ENCODE data around the gene MAEA.

MAEA gene

DNA sequence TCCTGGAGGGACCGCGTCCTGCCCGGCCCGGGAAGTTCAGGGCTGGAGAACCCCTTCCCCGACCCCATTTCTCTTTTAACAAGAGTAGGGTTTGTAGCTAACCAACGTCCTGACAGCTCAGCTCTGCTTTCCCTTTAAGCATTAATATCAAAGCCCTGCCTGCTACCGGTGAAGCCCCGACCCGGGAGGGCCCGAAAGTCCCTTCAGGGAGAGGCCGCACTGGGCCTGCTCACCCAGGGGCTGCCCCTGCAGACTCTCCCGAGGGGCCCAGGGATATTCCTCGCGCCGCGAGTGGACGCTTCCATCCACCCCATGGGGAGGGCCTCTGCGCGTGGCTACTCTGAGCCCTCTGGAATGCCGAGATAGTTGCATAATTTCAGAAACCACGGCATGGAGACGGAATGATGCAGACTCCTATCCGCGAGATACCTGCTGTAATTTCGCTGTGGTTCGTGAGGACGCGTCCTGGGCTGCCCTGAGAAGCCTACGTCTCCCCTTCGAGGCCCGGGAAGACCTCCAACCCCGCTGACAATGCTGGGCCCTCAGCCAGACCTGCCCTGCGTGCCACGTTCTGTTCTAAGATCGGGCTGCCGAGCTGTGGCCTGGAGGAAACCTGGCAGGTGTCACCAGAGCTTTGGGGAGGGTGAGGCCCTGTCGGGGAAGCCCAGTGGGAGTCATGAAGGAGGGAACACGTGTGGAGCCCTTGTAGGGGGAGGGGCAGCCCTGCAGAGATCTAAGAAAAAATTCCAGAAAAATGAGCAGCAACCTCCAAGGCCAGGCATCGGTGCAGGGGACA is 39.8 kb upstream of the MAEA start:
- peak; percentile 52 for DNase-seq (ENCODE audit: low spot score)

DNA sequence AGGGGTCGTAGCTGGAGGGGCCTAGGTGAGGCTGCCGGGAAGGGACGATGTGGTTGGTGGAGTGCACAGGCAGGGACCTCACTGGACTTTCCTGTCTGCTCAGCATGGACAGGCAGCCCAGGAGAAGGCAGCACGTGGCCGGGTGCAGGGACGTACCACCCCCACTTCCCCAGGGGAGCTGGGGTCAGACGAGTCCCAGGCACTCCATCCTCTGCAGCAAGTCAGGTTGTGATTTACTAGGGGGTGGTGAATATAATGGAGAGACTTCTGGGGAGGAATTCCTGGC is 39.2 kb upstream of the MAEA start:
- no peak for DNase-seq (ENCODE audit: low spot score)

DNA sequence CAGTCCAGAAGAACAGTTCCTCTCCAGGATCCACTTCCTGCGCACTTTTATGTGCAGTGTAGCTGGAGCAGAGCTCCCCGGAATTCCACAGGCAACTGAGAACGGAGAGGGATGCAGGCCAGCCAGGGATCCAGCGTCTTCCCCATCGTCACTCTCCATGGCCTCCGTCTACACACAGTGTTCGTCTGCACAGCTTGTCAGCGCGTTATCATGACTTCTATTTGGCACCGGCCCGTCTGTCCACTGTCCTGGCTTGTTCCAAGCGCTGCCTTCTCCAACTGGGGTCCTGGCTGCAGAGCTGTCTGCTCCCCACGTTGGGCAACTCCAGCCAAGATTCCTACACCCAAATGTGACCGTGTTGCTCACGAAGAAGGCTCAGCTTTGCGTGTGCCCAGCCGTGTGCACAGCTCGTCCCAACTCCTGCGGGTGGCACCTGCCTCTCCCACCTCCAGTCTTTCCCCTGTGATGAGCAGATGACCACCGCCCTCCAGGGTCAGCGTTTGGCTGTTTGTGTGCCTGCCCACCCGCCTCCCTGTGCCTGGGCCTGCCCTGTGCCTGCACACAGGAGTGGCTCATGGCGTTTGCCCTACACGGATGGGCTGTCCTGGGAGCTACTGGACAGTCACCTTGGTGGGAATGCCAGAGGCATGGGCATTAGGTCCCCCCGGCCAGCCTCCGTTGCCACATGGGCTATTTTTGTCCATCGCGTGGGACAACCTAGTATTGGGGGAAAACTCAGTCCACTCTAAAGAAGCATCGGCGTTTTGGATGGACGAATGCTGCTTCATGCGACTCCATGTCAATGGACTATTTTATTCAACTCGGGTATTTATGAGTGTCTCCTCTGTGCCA is 38.5 kb upstream of the MAEA start:
- no peak for DNase-seq (ENCODE audit: low spot score)

DNA sequence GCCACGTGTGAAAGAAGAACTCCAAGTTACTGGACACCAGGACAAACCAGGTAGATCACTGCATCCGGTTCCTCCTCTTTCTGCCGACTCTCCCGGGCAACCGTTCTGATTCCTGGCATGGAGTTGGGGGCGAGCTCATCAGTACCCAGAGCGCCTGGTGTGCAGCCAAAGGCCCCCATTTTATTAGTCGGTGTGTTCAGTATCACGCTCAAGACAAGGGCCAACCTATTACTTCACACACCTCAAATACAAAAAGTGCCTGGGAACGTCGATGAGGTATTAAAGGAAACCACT is 38.0 kb upstream of the MAEA start:
- DNase-seq (ENCODE audit: low spot score): no peak

DNA sequence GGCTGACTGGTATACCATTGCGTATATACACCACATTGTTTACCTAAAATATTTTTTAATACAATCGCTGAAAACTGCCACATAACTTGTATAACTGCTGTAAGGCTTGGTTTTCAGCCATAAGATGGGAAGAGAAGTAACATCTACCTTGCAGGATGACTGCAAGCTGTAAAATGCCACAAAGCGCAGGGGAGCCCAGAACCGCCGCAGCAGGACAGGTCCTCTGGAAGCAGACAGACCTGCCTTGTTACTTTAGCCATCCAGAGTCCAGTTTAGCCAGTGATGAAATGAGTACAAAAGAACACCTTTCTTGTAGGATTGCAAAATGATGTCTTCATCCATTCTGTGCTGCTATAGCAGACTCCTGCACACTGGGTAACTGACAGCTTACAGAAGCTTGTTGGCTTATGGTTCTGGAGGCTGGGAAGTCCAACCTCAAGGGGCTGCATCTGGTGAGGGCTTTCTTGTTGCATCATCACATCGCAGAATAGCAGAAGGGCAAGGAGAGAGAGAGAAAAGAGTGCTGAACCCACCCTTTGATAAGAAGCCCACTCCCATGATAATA is 36.7 kb upstream of the MAEA start:
- DNase-seq (ENCODE audit: low spot score): no peak

DNA sequence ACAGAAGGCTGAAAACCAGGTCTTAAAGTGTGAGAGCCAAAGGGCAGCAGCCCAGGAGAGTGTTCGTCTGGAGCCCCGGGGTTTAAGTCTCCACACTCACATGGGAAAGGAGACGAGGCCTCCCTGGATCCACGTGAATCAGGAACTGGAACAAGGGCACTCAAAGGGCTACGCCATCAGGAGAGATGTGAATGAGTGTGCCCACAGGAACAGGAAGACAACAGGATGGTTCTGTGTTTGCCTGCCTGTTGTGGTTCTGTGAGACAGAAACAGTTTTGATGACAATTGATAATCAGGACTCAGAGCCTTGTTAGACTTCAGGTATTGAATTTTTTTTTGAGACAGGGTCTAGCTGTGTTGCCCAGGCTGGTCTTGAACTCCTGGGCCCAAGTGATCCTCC is 35.9 kb upstream of the MAEA start:
- no peak for DNase-seq (ENCODE audit: low spot score)

DNA sequence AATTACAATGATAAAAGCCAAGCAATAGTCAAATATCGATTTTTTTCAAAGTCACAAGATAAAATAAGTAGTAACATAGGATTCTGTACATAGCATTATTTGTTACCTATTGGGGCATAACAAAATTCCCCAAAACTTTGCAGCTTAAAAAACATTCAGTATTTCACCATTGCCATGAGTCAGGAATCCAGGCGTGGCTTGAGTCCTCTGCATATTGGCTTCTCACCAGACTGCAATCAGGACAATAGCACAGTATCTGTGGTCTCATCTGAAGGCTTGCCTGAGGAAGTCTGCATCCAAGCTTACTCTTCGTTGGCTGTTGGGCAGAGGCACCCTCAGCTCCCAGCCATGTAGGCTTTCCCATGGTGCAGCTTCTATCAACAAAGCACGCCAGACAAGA is 34.5 kb upstream of the MAEA start:
- no peak for DNase-seq (ENCODE audit: low spot score)

DNA sequence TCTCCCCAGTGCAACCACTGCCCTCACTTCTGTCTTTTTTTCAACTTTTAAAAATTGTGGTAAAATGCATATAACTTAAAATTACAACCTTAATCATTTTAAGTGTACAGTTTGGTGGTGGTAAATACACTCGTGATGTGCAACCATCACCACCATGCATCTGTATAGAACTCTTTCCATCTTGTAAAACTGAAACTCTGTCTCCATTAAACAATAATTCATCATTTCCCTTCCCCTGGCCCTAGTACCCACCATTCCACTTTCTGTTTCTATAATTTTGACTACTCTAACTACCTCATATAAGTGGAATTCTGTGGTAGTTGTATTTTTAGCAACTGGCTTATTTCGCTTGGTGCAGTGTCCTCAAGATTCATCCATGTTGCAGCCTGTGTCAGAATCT is 34.0 kb upstream of the MAEA start:
- no peak for DNase-seq (ENCODE audit: low spot score)

DNA sequence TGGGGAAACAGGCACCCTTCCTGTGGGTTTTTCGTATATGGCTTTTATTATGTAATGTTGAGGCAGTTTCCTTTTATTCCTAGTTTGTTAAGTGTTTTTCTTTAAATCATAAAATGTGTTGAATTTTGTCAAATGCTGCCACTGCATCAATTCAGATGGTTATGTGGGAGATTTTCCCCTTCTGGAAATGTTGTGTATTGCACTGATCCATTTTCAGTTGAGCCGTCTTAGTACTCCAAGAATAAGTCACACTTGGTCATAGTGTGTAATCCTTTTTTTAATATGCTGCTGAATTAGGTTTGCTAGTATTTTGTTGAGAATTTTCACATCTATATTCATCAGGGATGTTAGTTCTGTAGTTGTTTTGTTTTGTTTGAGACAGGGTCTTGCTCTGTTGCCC is 31.2 kb upstream of the MAEA start:
- no peak for DNase-seq (ENCODE audit: low spot score)

DNA sequence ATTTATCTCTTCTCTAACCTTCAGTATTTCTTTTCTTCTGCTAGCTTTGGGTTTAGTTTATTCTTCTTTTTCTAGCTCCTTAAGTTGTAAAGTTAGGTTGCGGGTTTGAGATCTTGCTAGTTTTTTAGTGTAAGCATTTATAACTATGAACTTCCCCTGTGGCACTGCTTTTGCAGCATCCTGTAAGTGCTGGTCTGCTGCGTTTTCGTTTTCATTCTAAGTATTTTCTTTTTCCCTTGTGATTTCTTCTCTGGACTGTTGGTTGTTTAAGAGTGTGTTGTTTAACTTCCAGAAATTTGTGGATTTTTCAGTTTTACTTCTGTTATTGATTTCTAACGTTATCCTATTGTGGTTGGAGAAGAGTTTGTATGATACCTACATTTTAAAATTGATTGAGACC is 29.7 kb upstream of the MAEA start:
- DNase-seq (ENCODE audit: low spot score): no peak

DNA sequence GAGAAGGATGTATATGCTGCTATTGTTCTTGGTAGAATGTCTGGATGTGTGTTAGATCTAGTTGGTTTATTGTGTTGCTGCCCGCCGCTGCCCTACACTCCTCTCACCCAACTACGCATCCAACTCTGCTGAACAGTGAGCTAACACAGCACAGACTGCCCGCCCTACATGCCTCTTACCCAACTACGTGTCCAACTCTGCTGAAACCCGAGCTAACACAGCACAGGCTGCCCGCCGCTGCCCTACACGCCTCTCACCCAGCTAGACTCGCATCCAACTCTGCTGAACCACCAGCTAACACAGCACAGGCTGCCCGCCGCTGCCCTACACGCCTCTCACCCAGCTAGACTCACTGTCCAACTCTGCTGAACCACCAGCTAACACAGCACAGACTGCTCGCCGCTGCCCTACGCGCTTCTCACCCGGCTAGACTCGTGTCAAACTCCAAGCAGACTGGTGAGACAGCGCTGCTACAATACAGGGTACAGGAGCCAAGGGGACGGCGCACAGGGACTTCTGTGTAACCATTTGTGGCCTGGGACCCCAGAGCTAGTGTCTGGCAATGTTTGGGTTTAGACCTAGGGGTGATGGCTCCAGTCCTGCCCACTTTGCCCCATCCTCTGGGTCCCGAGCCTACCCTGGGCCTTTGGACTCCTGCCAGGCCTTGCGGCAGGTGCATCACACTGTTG is 29.1 kb upstream of the MAEA start:
- no peak for DNase-seq (ENCODE audit: low spot score)

DNA sequence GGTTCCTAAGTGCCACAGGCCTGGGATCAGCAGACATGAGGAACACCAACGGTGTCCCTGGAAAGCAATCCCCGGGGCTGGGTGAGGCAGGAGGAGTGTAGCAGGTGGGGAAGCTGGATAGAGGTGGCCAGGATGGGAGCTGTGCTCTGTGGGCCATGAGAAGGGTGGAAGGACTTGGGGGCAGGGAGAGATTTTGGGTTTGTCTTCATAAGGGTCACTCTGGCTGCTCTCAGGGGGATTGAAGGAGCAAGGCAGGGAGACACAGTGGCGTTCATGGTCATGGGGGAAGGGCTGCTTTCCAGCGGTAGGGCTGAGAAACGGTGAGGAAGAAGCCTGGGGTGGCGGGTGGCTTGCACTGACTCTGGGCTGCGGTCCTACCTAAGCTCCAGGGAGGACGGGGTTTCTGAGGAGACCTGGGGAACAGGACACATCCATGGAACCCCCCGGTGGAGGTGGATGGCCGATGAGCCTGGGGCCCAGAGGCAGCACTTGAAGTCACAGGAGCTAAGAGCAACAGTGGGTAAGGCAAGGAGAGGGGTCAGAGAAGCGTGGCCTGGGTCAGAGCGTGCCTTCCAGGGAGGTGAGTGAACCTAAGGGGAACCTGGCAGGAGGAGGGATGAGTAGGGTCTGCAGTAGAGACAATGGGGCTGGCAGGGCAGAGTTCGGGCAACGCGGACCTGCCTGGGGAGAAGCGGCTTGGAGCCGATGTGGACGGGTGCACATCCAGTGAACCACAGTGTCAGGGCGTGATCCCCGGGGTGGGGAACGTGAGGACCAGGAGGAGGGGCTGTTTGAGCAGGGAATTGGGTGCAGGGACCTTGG is 28.4 kb upstream of the MAEA start:
- no peak for DNase-seq (ENCODE audit: low spot score)

DNA sequence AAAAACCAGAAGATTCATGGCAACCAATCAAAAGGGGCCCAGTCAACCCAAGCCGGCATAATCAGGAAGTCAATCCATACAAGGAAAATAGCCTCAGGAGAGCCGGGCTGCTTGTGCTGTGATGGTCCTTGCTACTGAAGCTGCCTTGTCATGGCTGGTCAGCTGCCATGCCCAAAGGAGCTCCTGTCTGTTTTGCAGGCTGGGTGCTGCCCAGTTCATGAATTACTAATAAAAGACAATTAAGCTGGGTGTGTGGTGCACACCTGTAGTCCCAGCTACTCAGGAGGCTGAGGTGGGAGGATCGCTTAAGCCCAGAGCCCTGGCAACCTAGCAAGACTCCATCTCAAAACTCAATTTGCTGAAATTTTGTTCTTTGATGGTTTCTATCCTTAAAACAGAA is 24.7 kb upstream of the MAEA start:
- DNase-seq (ENCODE audit: low spot score): no peak

DNA sequence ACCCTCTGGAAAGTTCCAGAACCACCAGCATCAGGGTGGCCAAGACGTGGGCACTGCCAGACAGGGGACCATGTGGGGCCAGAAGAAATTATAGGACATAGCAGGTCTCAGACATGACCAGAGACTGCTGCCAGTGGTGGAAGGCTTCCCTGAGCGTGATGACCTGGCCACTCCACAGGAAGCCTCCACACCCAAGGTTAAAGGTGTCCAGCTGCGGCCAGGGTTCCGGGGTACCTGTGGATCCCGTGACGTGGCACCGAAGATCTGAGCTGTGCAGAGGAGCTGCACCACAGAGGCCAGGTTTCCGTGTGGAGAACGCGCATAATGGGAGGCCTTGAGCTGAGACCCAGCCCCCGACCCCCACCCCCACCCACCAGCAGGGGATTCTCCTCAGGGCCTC is 24.3 kb upstream of the MAEA start:
- DNase-seq (ENCODE audit: low spot score): no peak

DNA sequence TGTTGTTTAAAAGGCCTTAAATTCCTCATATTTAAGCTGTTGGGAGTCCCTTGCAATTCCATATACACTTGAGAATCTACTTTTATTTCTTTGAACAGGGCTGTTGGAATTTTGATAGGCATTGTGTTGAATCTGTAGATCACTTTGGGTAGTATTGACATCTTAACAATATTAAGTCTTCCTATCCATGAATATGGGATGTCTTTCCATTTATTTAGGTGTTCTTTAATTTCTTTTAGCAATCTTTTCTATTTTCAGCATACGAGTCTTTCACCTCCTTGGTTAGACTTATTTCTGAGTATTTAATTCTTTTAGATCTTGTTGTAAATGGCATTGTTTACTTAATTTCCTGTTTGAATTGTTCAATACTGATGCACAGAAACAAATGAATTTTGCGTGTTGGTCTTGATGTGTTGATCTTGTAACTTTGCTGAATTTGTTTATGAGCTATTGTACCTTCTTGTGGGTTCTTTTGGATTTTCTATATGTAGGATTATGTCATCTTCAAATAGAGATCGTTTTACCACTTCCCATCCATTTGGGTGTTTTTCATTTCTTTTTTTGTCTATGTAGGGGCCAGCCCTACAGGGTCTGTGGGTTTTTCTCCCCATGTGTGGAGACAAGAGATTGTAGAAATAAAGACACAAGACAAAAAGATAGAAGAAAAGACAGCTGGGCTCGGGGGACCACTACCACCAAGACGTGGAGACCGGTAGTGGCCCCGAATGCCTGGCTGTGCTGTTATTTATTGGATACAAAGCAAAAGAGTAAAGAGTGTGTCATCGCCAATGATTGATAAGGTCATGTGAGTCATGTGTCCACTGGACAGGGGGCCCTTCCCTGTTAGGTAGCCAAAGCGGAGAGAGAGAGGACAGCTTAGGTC is 22.6 kb upstream of the MAEA start:
- no peak for DNase-seq (ENCODE audit: low spot score)

DNA sequence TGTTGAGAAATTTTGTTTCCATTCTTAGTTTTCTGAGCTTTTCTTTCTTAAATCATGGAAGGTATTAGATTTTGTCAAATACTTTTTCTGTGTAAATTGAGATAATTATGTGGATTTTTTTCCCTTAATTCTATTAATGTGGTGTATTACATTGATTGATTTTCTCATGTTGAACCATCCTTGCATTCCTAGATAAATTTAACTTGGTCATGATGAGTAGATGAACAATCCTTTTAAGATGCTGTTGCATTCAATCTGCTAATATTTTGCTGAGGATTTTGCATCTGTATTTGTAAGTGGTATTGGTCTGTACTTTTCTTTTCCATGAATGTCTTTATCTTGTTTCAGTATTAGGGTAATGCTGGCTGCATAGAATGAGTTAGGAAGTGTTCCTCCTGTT is 20.5 kb upstream of the MAEA start:
- no peak for DNase-seq (ENCODE audit: low spot score)

DNA sequence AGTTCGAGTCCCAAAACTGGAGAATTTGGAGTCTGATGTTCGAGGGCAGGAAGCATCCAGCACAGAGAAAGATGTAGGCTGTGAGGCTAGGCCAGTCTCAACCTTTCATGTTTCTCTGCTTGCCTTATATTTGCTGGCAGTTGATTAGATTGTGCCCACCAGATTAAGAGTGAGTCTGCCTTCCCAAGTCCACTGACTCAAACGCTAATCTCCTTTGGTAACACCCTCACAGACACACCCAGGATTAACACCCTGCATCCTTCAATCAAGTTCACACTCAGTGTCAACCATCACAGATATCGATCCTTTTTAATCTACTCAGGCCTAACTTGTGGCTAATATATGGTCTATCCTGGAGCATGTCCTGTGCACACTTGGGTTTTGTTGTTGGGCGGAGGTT is 18.0 kb upstream of the MAEA start:
- no peak for DNase-seq (ENCODE audit: low spot score)

DNA sequence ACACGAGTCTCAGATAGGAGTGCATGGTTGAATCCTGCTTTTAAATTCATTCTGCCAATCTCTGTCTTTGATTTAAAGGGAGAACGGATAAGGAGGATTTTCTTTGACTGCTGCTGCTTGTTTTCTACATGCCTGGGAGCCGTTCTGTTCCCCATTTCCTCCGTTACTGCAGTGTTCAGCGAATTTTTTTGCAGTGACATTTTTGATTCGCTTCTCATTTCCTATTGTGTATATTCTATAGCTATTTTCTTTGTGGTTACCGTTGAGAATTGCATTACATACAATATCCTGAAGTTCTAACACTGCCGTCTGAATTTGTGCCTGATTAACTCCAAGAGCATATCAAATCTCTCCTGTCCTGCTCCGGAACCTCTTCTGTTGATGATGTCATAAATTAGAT is 14.8 kb upstream of the MAEA start:
- DNase-seq (ENCODE audit: low spot score): no peak

DNA sequence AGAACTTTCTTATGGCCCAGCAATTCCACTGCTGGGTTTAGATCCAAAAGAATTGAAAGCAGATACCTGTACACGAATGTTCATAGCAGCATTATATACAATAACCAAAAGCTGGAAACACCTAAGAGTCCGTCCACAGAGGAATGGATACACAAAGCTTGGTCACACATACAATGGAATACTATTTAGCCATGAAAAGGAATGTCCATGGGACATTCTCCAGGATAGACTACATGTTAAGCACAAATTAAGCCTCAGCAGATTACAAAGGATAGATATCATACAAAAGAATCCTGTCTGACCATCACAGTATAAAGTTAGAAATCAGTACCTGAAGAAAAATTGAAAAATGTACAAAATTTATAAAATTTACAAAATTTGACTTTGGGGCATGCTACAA is 12.7 kb upstream of the MAEA start:
- DNase-seq (ENCODE audit: low spot score): no peak

DNA sequence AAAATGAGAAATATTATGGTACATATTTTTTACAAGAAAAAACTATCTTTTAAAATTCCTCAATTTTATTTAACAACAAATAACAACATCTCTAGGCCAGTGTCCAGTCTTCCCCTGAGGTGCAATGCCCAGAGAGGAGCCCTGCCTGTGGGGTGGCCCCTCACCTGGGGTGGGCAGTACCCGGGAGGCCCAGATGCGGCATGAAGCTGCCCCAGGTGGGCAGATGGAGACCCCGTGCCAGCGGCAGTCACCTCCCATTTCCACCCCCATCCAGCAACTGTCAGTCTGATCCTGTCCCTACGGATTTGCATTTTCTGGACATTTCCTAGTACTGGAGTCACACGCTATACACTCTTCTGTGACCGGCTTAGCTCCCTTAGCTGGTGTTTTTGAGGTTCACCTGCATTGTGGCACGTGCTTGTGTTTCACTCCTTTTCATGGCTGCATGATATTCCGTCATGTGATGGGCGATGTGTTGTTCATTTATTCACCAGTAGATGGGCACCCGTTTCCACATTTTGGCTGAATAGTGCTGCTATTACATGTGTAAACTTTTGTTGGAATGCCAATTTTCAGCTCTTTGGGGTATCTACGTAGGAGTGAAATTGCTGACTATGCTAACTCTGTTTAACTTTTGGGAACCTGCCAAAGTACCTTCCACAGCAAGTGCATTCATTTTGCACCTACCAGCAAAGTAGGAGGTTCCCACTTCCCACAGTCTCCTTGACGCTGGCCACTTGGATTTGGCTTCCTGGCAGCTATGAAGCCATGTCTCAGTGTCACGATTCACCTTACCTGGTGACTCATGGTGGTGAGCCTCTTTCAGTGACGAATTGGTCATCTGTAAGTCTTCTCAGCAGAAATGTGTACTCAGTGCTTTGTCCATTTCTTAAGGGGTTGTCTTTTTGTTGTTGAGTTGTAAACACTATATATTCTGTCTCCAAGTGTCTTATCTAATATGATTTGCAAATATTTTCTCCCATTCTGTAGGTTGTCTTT is 11.7 kb upstream of the MAEA start:
- DNase-seq (ENCODE audit: low spot score): no peak

Data from AG08396 (cell line).